C4-2B (cell line): ENCODE measurements around the gene HK1.
A peak's percentile ranks its signal among the peaks of the same experiment; 100 is the strongest.

Experiments
- H3K27ac ChIP-seq: fragments of 450-650 bp; 2 replicates; pipeline ENCODE4 v1.5.1; 2017
- ZFX ChIP-seq: fragments of 450-650 bp; IDR thresholded peaks from 2 replicates; pipeline ENCODE4 v1.6.1; 2017
- TF ChIP-seq, protein P1 (sequence below): fragments of 450-650 bp; conservative IDR thresholded peaks from 2 replicates; pipeline ENCODE4 v1.5.1; 2017; ENCODE audit warnings: mild to moderate bottlenecking

The HK1 gene

DNA sequence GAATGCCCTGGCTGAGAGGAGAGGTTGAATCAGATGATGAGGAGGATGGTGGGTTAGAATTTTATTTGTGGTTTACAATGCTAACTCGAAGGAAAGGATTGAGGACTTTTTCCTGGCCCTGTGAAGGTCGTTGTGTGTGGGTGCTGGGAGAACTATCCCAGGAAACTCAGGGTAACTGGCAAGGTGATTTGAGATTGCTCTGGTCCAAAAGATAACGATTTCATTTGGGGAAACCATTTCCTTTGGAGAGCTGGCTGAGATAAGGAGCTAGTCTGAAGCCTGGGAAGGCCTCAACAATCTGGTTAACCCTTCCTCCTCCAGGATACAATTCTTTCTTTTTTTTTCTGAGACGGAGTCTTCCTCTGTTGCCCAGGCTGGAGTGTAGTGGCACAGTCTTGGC, 33.0 kb downstream of the HK1 start:
- TF ChIP-seq ZFX, result no peak
- TF ChIP-seq, protein P1, sequence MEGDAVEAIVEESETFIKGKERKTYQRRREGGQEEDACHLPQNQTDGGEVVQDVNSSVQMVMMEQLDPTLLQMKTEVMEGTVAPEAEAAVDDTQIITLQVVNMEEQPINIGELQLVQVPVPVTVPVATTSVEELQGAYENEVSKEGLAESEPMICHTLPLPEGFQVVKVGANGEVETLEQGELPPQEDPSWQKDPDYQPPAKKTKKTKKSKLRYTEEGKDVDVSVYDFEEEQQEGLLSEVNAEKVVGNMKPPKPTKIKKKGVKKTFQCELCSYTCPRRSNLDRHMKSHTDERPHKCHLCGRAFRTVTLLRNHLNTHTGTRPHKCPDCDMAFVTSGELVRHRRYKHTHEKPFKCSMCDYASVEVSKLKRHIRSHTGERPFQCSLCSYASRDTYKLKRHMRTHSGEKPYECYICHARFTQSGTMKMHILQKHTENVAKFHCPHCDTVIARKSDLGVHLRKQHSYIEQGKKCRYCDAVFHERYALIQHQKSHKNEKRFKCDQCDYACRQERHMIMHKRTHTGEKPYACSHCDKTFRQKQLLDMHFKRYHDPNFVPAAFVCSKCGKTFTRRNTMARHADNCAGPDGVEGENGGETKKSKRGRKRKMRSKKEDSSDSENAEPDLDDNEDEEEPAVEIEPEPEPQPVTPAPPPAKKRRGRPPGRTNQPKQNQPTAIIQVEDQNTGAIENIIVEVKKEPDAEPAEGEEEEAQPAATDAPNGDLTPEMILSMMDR, result no peak
- no peak overlapping the region for H3K27ac ChIP-seq

DNA sequence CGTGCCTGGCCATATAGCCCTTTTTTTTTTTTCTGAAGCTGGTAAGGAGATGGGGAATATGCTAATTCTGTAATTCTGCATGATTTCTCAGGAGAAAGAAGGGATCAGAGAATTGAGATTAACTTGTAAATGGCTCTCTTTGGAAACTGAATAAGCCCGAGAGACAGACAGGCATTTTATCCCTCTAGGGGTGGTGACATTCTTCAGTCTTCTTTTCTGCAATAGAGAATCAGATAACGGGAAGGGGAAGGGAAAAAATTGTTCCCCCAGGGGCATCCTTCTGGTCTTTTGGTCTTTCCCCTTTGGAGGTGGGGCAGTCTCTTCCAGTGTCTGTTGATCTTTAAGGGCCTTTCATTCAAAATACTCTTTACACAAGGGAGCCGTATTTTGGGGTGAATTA, 34.2 kb downstream of the HK1 start:
- TF ChIP-seq, protein P1, result no peak
- TF ChIP-seq ZFX, result no peak
- no peak overlapping the region for H3K27ac ChIP-seq

DNA sequence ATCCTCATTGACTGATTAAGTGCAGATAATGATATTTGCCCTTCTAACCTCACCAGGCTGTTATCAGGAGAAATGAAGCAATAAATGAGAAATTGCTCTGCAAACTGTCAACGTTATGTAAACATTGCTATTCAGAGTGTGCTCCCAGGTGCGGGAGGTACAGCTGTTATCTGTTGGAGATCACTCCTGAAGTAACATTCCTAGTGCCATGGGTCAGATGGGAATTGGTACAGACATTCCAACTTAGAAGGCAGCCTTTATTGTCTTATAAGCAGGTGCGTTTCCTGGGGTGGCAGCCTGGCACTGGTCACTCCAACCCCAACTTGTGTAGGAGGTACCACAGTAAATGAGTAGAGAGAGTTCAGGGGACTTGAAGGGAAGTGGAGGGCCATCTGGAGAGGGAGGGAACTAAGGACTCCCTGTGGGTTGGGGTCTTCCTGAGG, 36.8 kb downstream of the HK1 start:
- TF ChIP-seq ZFX, result no peak
- TF ChIP-seq, protein P1, result no peak
- H3K27ac ChIP-seq, result peak overlapping the region; percentile 31

DNA sequence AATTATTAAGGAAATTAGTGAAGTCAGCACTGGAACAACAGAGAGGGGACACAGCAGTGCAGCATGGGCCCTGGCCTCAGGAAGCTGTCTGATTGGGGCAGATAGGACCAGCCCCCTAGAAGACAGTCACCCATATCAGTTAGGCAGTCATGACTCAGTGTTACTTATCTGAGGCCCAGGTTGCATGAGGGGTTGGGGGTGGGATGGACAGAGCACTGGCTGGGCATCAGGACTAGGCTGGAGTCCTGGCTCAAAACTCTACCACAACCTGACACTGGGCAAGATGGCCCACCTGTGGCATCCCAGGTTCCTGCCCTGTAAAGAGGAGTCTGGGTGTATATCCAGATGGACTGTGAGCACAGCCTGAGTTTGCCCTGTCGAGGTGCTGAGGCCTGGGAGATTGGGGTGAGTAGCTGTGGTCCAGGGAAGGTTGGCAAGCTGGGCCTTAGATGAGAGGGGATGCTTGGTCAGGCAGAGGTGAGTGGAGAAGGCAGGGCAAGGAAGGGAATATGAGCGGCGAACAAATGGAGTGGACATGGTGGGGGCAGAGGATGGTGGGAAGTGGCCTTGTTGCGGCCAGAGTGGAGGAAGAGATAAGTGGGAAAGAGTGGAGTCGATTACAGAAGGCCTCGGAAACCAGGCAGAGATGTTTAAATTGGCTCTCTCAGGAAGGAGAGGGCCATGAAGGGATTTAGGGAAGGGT, 37.5 kb downstream of the HK1 start:
- no peak for TF ChIP-seq ZFX
- TF ChIP-seq, protein P1, result no peak
- H3K27ac ChIP-seq, result peak overlapping the region; percentile 31

DNA sequence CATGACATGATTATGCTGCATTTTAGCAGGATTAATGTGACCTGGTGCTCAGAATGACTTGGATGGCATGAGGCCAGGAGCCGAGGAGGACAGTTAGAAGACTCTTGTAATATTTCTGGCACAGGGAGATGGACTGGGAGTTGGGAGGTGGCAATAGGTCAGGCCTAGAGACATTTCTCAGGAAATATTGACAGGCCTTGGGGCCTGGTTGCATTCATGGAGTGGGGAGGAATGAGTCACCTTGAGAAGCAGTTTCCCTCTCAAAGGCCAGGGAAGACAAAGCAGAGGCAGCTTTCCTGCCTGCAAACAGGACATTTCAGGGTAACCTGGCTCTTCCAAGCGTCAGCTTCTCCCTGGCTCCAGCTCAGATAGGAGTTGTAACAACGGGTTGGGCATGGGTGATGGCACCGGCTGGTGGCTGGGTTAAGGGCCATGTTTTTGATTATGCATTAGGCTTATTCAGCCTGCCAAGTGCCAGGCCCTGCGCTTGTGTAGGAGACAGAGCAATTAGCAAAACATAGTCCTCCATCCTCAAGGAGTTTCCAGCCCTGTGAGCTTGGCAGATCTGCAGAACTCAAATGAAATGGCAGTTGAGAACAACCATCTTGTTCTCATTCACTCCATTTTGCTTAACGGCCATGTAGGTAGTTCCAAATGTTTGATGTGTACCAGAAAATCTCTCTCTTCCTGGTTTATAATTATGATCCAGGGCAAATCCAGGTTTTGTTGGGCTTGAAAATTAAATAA, 38.2 kb downstream of the HK1 start:
- H3K27ac ChIP-seq, result peak overlapping the region; percentile 31
- TF ChIP-seq ZFX, result no peak
- TF ChIP-seq, protein P1, result no peak

DNA sequence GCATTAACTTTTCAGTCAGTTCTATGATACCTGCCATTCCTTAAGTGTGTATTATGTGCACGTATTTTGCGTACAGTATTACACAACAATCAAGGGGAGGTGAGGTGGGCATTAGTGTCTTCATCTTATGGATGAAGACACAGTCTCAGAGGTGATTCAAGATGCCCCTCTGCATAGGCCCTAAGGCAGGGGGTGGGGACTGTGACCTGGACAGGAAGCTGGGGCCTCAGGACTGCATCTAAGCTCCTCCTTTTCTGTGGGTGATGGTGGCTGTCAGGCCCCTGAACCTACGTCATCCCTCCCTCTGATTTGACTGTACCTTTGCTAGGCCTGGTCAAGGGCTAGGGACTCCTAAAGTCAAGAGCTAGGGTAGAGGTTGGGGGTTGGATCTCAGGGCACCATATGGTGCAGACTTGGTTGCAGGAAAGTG, 38.9 kb downstream of the HK1 start:
- peak overlapping the region; percentile 88 for H3K27ac ChIP-seq
- TF ChIP-seq, protein P1, result no peak
- TF ChIP-seq ZFX, result no peak

DNA sequence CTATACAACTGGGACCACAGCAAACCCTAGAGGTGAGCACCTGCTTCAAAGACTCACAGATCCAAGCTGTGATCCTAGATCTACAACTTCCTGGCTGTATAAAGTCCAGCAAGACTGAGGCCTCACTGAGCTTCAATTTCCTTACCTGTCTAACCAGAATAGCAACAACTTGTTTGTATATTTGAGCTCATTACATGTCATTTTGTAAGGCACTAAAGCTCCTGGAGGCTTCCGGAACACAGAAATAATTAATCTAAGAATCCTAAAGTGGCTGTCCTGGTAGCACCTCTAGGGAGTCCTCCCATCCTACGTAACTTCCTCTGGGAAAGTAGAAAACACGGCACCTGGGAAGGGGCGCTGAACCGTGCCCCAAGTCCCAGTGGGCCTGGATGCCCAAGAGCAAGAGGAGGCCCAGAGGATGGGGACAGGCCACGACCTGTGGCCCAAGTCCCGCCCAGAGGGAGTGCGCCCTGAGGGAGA, 39.4 kb downstream of the HK1 start:
- H3K27ac ChIP-seq, result peak overlapping the region; percentile 88
- TF ChIP-seq ZFX, result no peak; the same call in 1 of the 2 replicates
- TF ChIP-seq, protein P1, result no peak
